Nephron (organoid): ENCODE results near the gene TRIM71.
A peak's percentile ranks its signal among the peaks of the same experiment; 100 is the strongest.
"Not testable (repeated sequence)": the region's sequence is repeated elsewhere in the genome, so short reads cannot be mapped to it uniquely, and the experiment has no call there.

ENCODE experiments used
- H3K27ac Mint-ChIP-seq, 3 experiments: 2 replicates each; pipeline ENCODE4 v1.8.0; 2020; ENCODE audit warnings: mixed read lengths in 3 of 3, mild to moderate bottlenecking in 2 of 3, moderate library complexity in 1 of 3
- H3K27me3 Mint-ChIP-seq: 2 replicates; pipeline ENCODE4 v1.8.0; 2021; ENCODE audit warnings: low read depth, mild to moderate bottlenecking, moderate library complexity, mixed read lengths
- H3K36me3 Mint-ChIP-seq: 2 replicates; pipeline ENCODE4 v1.8.0; 2020; ENCODE audit warnings: low read depth, mixed read lengths
- H3K4me1 Mint-ChIP-seq: 2 replicates; pipeline ENCODE4 v1.8.0; 2020; ENCODE audit warnings: mixed read lengths
- H3K4me3 Mint-ChIP-seq, 3 experiments: 2 replicates each; pipeline ENCODE4 v1.8.0; 2020; ENCODE audit warnings: mild to moderate bottlenecking in 3 of 3, mixed read lengths in 3 of 3, moderate library complexity in 2 of 3
- H3K9me3 Mint-ChIP-seq: 2 replicates; pipeline ENCODE4 v1.8.0; 2020; ENCODE audit warnings: mixed read lengths
- CTCF ChIP-seq, 3 experiments: fragments of 200-600 bp; sonication (generic); IDR thresholded peaks; one replicate each; pipeline ENCODE4 v1.5.0; 2021; ENCODE audit warnings: antibody characterized with exemption in 3 of 3; ENCODE audit not compliant: unreplicated experiment in 3 of 3

The TRIM71 gene

GRCh38 chr3:32934150-32934742, 116.4 kb downstream of the TRIM71 start:
- TF ChIP-seq CTCF (IDR thresholded peaks at IDR 0.05; ENCODE audit: unreplicated experiment in 3 of 3), result peak; percentile 71 to 82 (median 78)
- no peak overlapping the region for H3K4me3 Mint-ChIP-seq
- H3K9me3 Mint-ChIP-seq, result peaks cover 7% of the 10 kb centered on the region
- H3K27me3 Mint-ChIP-seq, result peaks cover 11% of the 10 kb centered on the region
- no peaks in the 10 kb centered on the region for H3K4me1 Mint-ChIP-seq
- no peaks in the 10 kb centered on the region for H3K36me3 Mint-ChIP-seq
- H3K27ac Mint-ChIP-seq, result no peak overlapping the region

GRCh38 chr3:32937331-32937730, 119.5 kb downstream of the TRIM71 start:
- Mint-ChIP-seq H3K4me3 (no peak overlapping the region), H3K4me1 (no peaks in the 10 kb centered on the region), H3K27ac (no peak overlapping the region), H3K9me3 (peaks cover 3% of the 10 kb centered on the region), H3K36me3 (no peaks in the 10 kb centered on the region), H3K27me3 (peaks cover 11% of the 10 kb centered on the region)
- TF ChIP-seq CTCF (IDR thresholded peaks at IDR 0.05; ENCODE audit: unreplicated experiment in 3 of 3), result no peak

- not testable (repeated sequence) for H3K27ac Mint-ChIP-seq, H3K4me1 Mint-ChIP-seq, H3K27me3 Mint-ChIP-seq, H3K9me3 Mint-ChIP-seq, H3K4me3 Mint-ChIP-seq, H3K36me3 Mint-ChIP-seq
Measured at GRCh38 chr3:32939531-32940284, 121.9 kb downstream of the TRIM71 start.

- H3K9me3 Mint-ChIP-seq, result peaks cover 2% of the 10 kb centered on the region
- no peaks in the 10 kb centered on the region for H3K4me1 Mint-ChIP-seq
- H3K36me3 Mint-ChIP-seq, result no peaks in the 10 kb centered on the region
- H3K27me3 Mint-ChIP-seq, result no peaks in the 10 kb centered on the region
- no peak overlapping the region for H3K27ac Mint-ChIP-seq
- no peak for TF ChIP-seq CTCF (IDR thresholded peaks at IDR 0.05; ENCODE audit: unreplicated experiment in 3 of 3)
- no peak overlapping the region for H3K4me3 Mint-ChIP-seq
Measured at GRCh38 chr3:32940726-32941125, 122.9 kb downstream of the TRIM71 start.

GRCh38 chr3:32945136-32945535, 127.3 kb downstream of the TRIM71 start:
- Mint-ChIP-seq H3K4me1 (no peaks in the 10 kb centered on the region), H3K27me3 (peaks cover 6% of the 10 kb centered on the region), H3K9me3 (peaks cover 5% of the 10 kb centered on the region), H3K4me3 (no peak overlapping the region), H3K36me3 (no peaks in the 10 kb centered on the region), H3K27ac (no peak overlapping the region)
- TF ChIP-seq CTCF (IDR thresholded peaks at IDR 0.05; ENCODE audit: unreplicated experiment in 3 of 3), result no peak

- not testable (repeated sequence) for H3K4me1 Mint-ChIP-seq, H3K36me3 Mint-ChIP-seq, H3K27me3 Mint-ChIP-seq, H3K4me3 Mint-ChIP-seq, H3K27ac Mint-ChIP-seq, H3K9me3 Mint-ChIP-seq
Measured at GRCh38 chr3:32945598-32945997, 127.8 kb downstream of the TRIM71 start.
